ENCODE results near the gene SPRY1.

The SPRY1 gene

GRCh38 chr4:123399627-123400358, 3.2 kb downstream of the SPRY1 start:
- TF ChIP-seq MYC (IDR thresholded peaks at IDR 0.05; ENCODE audit: low read depth, low read length) (peak; percentile 17; the same call in 1 of the 2 replicates), CTCF (IDR thresholded peaks at IDR 0.05; ENCODE audit: low read depth, low read length) (no peak)
- DNase-seq (ENCODE audit: low read depth) = peak; percentile 41
- peak overlapping the region; percentile 92 for H3K4me3 ChIP-seq (ENCODE audit: low read depth, low read length)

GRCh38 chr4:123401271-123402120, 4.9 kb downstream of the SPRY1 start:
- no peak for TF ChIP-seq MAX (IDR thresholded peaks at IDR 0.05; ENCODE audit: low read depth, low read length)
- no peak for TF ChIP-seq POLR2A (IDR thresholded peaks at IDR 0.05; ENCODE audit: extremely low read depth, insufficient read length)
- no peak for TF ChIP-seq MYC (IDR thresholded peaks at IDR 0.05; ENCODE audit: low read depth, low read length)
- TF ChIP-seq CTCF (IDR thresholded peaks at IDR 0.05; ENCODE audit: low read depth, low read length) = no peak
- H3K4me3 ChIP-seq (ENCODE audit: low read depth, low read length) = peak overlapping the region; percentile 92
- DNase-seq (ENCODE audit: low read depth) = no peak

- H3K4me3 ChIP-seq (ENCODE audit: low read depth, low read length) = peak overlapping the region; percentile 92
- TF ChIP-seq MAX (IDR thresholded peaks at IDR 0.05; ENCODE audit: low read depth, low read length) = no peak
- no peak for TF ChIP-seq MYC (IDR thresholded peaks at IDR 0.05; ENCODE audit: low read depth, low read length)
- TF ChIP-seq POLR2A (IDR thresholded peaks at IDR 0.05; ENCODE audit: extremely low read depth, insufficient read length) = no peak
- no peak for TF ChIP-seq CTCF (IDR thresholded peaks at IDR 0.05; ENCODE audit: low read depth, low read length)
- DNase-seq (ENCODE audit: low read depth) = no peak
These were observed 5.5 kb downstream of the SPRY1 start for GRCh38 chr4:123402121-123402465.

GRCh38 chr4:123403080-123403604, 6.5 kb downstream of the SPRY1 start:
- TF ChIP-seq MYC (IDR thresholded peaks at IDR 0.05; ENCODE audit: low read depth, low read length) (no peak), CTCF (IDR thresholded peaks at IDR 0.05; ENCODE audit: low read depth, low read length) (no peak), POLR2A (IDR thresholded peaks at IDR 0.05; ENCODE audit: extremely low read depth, insufficient read length) (no peak), MAX (IDR thresholded peaks at IDR 0.05; ENCODE audit: low read depth, low read length) (no peak)
- H3K4me3 ChIP-seq (ENCODE audit: low read depth, low read length) = peak overlapping the region; percentile 92
- no peak for DNase-seq (ENCODE audit: low read depth)

- peak overlapping the region; percentile 19 for H3K4me3 ChIP-seq (ENCODE audit: low read depth, low read length)
- TF ChIP-seq MYC (IDR thresholded peaks at IDR 0.05; ENCODE audit: low read depth, low read length) (no peak), POLR2A (IDR thresholded peaks at IDR 0.05; ENCODE audit: extremely low read depth, insufficient read length) (no peak), CTCF (IDR thresholded peaks at IDR 0.05; ENCODE audit: low read depth, low read length) (no peak), MAX (IDR thresholded peaks at IDR 0.05; ENCODE audit: low read depth, low read length) (no peak)
- no peak for DNase-seq (ENCODE audit: low read depth)
These were observed 7.9 kb downstream of the SPRY1 start for GRCh38 chr4:123404533-123404932.
